ENCODE results near the gene XPR1. TPM values are rescaled to one million over a fixed set of nuclear protein-coding genes. Genes with fewer than 3 reads are reported as not detected.

Gene XPR1
- total RNA-seq, 4 donors from 2014 or later, result 13.4 to 22.1 (median 14.9) TPM

- Histone ChIP-seq H3K4me1 (no peaks in the 10 kb centered on the region), H3K27me3 (no peaks in the 10 kb centered on the region), H3K9me3 (no peaks in the 10 kb centered on the region), H3K27ac (no peak overlapping the region), H3K4me3 (no peak overlapping the region), H3K36me3 (no peaks in the 10 kb centered on the region)
- TF ChIP-seq EP300 (IDR thresholded peaks at IDR 0.05), result no peak
- no peak for TF ChIP-seq POLR2AphosphoS5 (IDR thresholded peaks at IDR 0.05)
- no peak for TF ChIP-seq POLR2A (IDR thresholded peaks at IDR 0.05)
- no peak for TF ChIP-seq CTCF (IDR thresholded peaks at IDR 0.05)
- no peak for DNase-seq (ENCODE audit: low spot score in 2 of 2)
- WGBS, result 55% methylated on average over 3 of the region's 3 CpGs
These were observed 8.1 kb upstream of the XPR1 start for GRCh38 chr1:180623579-180624347.

- DNase-seq (ENCODE audit: low spot score in 2 of 2), result no peak
- no peak overlapping the region for H3K27ac ChIP-seq
- no peaks in the 10 kb centered on the region for H3K36me3 ChIP-seq
- 65% methylated on average over 1 of the region's 1 CpG for WGBS
- no peaks in the 10 kb centered on the region for H3K27me3 ChIP-seq
- peaks cover 7% of the 10 kb centered on the region for H3K4me1 ChIP-seq
- no peaks in the 10 kb centered on the region for H3K9me3 ChIP-seq
- no peak overlapping the region for H3K4me3 ChIP-seq
- TF ChIP-seq EP300 (IDR thresholded peaks at IDR 0.05) (no peak), POLR2AphosphoS5 (IDR thresholded peaks at IDR 0.05) (no peak), POLR2A (IDR thresholded peaks at IDR 0.05) (no peak), CTCF (IDR thresholded peaks at IDR 0.05) (no peak)
These were observed 5.1 kb upstream of the XPR1 start for GRCh38 chr1:180626711-180627110.

- Histone ChIP-seq H3K27ac (no peak overlapping the region), H3K4me3 (no peak overlapping the region), H3K27me3 (no peaks in the 10 kb centered on the region), H3K9me3 (no peaks in the 10 kb centered on the region), H3K36me3 (no peaks in the 10 kb centered on the region), H3K4me1 (peaks cover 7% of the 10 kb centered on the region)
- WGBS, result 95% methylated on average over 1 of the region's 1 CpG
- DNase-seq (ENCODE audit: low spot score in 2 of 2), result no peak
- no peak for TF ChIP-seq POLR2A (IDR thresholded peaks at IDR 0.05)
- TF ChIP-seq CTCF (IDR thresholded peaks at IDR 0.05), result no peak
- no peak for TF ChIP-seq EP300 (IDR thresholded peaks at IDR 0.05)
- no peak for TF ChIP-seq POLR2AphosphoS5 (IDR thresholded peaks at IDR 0.05)
These were observed 4.4 kb upstream of the XPR1 start for GRCh38 chr1:180627411-180627810.

GRCh38 chr1:180628646-180629045, 3.2 kb upstream of the XPR1 start:
- no peak for TF ChIP-seq EP300 (IDR thresholded peaks at IDR 0.05)
- TF ChIP-seq POLR2AphosphoS5 (IDR thresholded peaks at IDR 0.05), result no peak
- no peak for TF ChIP-seq POLR2A (IDR thresholded peaks at IDR 0.05)
- TF ChIP-seq CTCF (IDR thresholded peaks at IDR 0.05), result no peak

GRCh38 chr1:180630408-180631193, 1.2 kb upstream of the XPR1 start:
- Histone ChIP-seq H3K36me3 (no peaks in the 10 kb centered on the region), H3K27ac (no peak overlapping the region), H3K4me3 (no peak overlapping the region), H3K4me1 (peaks cover 28% of the 10 kb centered on the region), H3K9me3 (no peaks in the 10 kb centered on the region), H3K27me3 (no peaks in the 10 kb centered on the region)
- DNase-seq (ENCODE audit: low spot score in 2 of 2), result no peak
- WGBS, result 90% methylated on average over 2 of the region's 2 CpGs
- TF ChIP-seq POLR2A (IDR thresholded peaks at IDR 0.05) (no peak), POLR2AphosphoS5 (IDR thresholded peaks at IDR 0.05) (no peak), EP300 (IDR thresholded peaks at IDR 0.05) (no peak), CTCF (IDR thresholded peaks at IDR 0.05) (no peak)

More at GRCh38 chr1:180628646-180629045, 3.2 kb upstream of the XPR1 start:
- 77% methylated on average over 1 of the region's 1 CpG for WGBS
- Histone ChIP-seq H3K36me3 (no peaks in the 10 kb centered on the region), H3K27ac (no peak overlapping the region), H3K9me3 (no peaks in the 10 kb centered on the region), H3K27me3 (no peaks in the 10 kb centered on the region), H3K4me1 (peaks cover 19% of the 10 kb centered on the region), H3K4me3 (no peak overlapping the region)
- no peak for DNase-seq (ENCODE audit: low spot score in 2 of 2)
